PC-3 (cell line): ENCODE measurements around the gene NCF4. TPM values are rescaled to one million over a fixed set of nuclear protein-coding genes. Genes with fewer than 3 reads are reported as not detected.

Experiments
- ATAC-seq: fragments of 200-7000 bp; cut with Tn5 transposase; 2 replicates; pipeline ENCODE4 v1.9.1; 2020; ENCODE audit warnings: mild to moderate bottlenecking, moderate library complexity
- BruUV-seq: library from RNA; stranded (reverse); fragments of 400-500 nt; replicated peaks from 2 replicates; lab custom pipeline; 2021; lab: Mats Ljungman, UMichigan
- CTCF ChIA-PET: fragments of 300-600 bp; sonication (Branson Sonifier 250); formaldehyde crosslinking; loops from one replicate; lab custom pipeline; 2022; ENCODE audit warnings: antibody characterized with exemption; lab: Charles Lee
- POLR2A ChIA-PET: fragments of 300-600 bp; sonication (Branson Sonifier 250); formaldehyde crosslinking; loops from one replicate; lab custom pipeline; 2022; ENCODE audit warnings: antibody characterized with exemption; ENCODE audit not compliant: unreplicated experiment; lab: Charles Lee
- DNase-seq: peaks from one replicate; pipeline ENCODE4 v3.0.0-alpha.2; 2015
- H2AFZ ChIP-seq: fragments of 300-600 bp; sonication (generic); 2 replicates; pipeline ENCODE4 v1.6.0; 2016; ENCODE audit warnings: antibody characterized with exemption, low read length
- H3F3A ChIP-seq: fragments of 300-600 bp; sonication (generic); one replicate; pipeline ENCODE4 v1.6.0; 2017; ENCODE audit warnings: antibody characterized with exemption, low read length, control low read depth, mild to moderate bottlenecking; ENCODE audit not compliant: unreplicated experiment
- H3K27ac ChIP-seq: fragments of 300-600 bp; sonication (generic); 2 replicates; pipeline ENCODE4 v1.5.1; 2016; ENCODE audit warnings: mild to moderate bottlenecking, low read length
- H3K27me3 ChIP-seq: fragments of 300-600 bp; sonication (generic); 2 replicates; pipeline ENCODE4 v1.6.1; 2016; ENCODE audit warnings: low read length, mixed read lengths
- H3K36me3 ChIP-seq: fragments of 300-600 bp; sonication (generic); 2 replicates; pipeline ENCODE4 v1.6.1; 2016; ENCODE audit warnings: low read depth, mixed run types, low read length, mixed read lengths
- H3K4me1 ChIP-seq: fragments of 300-600 bp; sonication (generic); 2 replicates; pipeline ENCODE4 v1.5.1; 2016; ENCODE audit warnings: low read length; ENCODE audit not compliant: insufficient read depth
- H3K4me2 ChIP-seq: fragments of 300-600 bp; sonication (generic); 2 replicates; pipeline ENCODE4 v1.6.0; 2016; ENCODE audit warnings: low read length
- H3K4me3 ChIP-seq: fragments of 300-600 bp; sonication (generic); 2 replicates; pipeline ENCODE4 v1.5.1; 2016; ENCODE audit warnings: mild to moderate bottlenecking, low read length, mixed read lengths
- H3K79me2 ChIP-seq: fragments of 300-600 bp; sonication (generic); 2 replicates; pipeline ENCODE4 v1.6.1; 2017; ENCODE audit warnings: low read length, mixed read lengths
- H3K9ac ChIP-seq: fragments of 300-600 bp; sonication (generic); 2 replicates; pipeline ENCODE4 v1.6.0; 2016; ENCODE audit warnings: mild to moderate bottlenecking, low read length
- H3K9me2 ChIP-seq: fragments of 300-600 bp; sonication (generic); replicated peaks from 2 replicates; pipeline ENCODE4 v1.6.1; 2016; ENCODE audit warnings: mixed run types, low read length, mixed read lengths
- H3K9me3 ChIP-seq: fragments of 300-600 bp; sonication (generic); 2 replicates; pipeline ENCODE4 v1.6.1; 2016; ENCODE audit warnings: low read length, mixed read lengths
- H4K20me1 ChIP-seq: fragments of 300-600 bp; sonication (generic); 2 replicates; pipeline ENCODE4 v1.6.1; 2016; ENCODE audit warnings: low read length, mixed read lengths
- EZH2 ChIP-seq: fragments of 300-600 bp; sonication (generic); IDR thresholded peaks from one replicate; pipeline ENCODE4 v1.6.1; 2017; ENCODE audit warnings: antibody characterized with exemption, mild to moderate bottlenecking, low read length; ENCODE audit not compliant: unreplicated experiment
- EZH2phosphoT487 ChIP-seq: fragments of 300-600 bp; sonication (generic); IDR thresholded peaks from 2 replicates; pipeline ENCODE4 v1.6.1; 2018; ENCODE audit warnings: mild to moderate bottlenecking, antibody characterized with exemption, low read length, borderline replicate concordance
- intact Hi-C: fragments of 100-400 bp; cut with micrococcal nuclease; formaldehyde crosslinking; loops from 2 replicates; pipeline ENCODE4 v1.9.0; 2023
- total RNA-seq: library from RNA; depleted of rRNA; stranded (reverse); fragments of >200 nt; gene quantifications from 2 replicates; pipeline ENCODE4 v1.2.3, GENCODE V29; 2014
- TF ChIP-seq, protein P1 (sequence below): fragments of 300-600 bp; sonication (generic); conservative IDR thresholded peaks from 2 replicates; pipeline ENCODE4 v1.5.1; 2017; ENCODE audit warnings: antibody characterized with exemption, low read depth, mild to moderate bottlenecking, low read length

Gene NCF4
- total RNA-seq, 1 experiment from 2014 or later = 0.47 TPM

DNA sequence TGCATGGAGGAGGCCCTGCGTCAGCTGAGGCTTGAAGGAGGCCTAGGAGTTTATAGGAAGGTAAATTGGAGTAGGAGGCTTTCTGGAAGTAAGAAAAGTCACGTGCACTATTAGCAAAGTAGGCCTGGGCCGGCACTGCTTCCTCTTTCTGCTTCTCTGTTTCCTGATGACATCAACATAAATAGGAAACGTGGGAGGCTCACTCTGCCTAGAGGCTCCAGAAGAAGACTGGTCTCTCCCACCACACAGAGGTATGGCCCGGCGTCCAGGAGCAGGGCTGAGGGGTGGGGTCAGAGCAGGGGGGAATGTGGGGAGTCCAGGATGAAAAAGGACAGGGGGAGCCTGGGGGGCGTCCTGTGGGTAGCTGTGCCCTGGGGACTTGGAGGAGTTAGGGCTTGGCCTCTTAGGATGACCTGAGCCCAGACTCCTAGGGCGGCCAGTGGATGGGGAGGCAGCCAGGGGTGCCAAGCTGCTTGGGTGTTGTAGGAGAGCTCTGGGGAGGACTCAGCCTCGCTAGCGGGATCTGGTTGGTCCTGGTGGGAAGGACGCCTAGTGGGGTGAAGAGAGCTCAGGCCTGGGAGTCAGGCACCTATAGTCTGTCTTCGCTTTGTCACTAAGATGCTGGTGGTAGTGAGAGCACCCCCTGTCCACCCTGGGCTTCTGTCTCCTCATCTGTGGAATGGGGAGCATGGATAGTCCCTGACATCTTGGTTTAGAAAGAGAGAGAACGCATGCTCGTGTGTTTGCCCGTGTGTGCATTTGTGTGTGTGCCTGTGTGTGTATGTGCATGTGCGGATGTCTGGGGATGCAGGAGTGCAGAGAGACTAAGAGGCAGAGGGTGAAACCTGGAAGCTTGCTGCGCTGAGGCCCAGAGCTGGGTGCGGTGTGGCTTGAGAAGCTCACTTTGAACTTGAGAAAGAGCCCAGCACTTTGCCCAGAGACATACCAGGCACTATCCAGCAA lies 52.9 kb downstream of the NCF4 start, which contains the start of gene CSF2RB:
TSS of gene CSF2RB (plus strand) at position 202 of the 963 bp plus-strand sequence. CDS start 8,580 bp downstream, outside the sequence.
- ATAC-seq (no peak), DNase-seq (no peak)
- Histone ChIP-seq H2AFZ (no peak within 1 kb of the TSS), H3K27ac (no peak within 1 kb of the TSS), H3K4me2 (no peak within 1 kb of the TSS), H4K20me1 (no peaks in the 10 kb centered on the region), H3K4me1 (no peaks in the 10 kb centered on the region), H3K9me2 (no peaks in the 10 kb centered on the region), H3K9me3 (no peaks in the 10 kb centered on the region), H3K4me3 (no peak within 1 kb of the TSS), H3F3A (no peaks in the 10 kb centered on the region), H3K79me2 (no peaks in the 10 kb centered on the region), H3K9ac (no peak within 1 kb of the TSS), H3K36me3 (no peaks in the 10 kb centered on the region), H3K27me3 (peaks cover 12% of the 10 kb centered on the region)
- intact Hi-C loops = no loop called here
- no TSS peak for BruUV-seq
- TF ChIP-seq EZH2phosphoT487 = no peak
- no peak for TF ChIP-seq EZH2
- TF ChIP-seq, protein P1, sequence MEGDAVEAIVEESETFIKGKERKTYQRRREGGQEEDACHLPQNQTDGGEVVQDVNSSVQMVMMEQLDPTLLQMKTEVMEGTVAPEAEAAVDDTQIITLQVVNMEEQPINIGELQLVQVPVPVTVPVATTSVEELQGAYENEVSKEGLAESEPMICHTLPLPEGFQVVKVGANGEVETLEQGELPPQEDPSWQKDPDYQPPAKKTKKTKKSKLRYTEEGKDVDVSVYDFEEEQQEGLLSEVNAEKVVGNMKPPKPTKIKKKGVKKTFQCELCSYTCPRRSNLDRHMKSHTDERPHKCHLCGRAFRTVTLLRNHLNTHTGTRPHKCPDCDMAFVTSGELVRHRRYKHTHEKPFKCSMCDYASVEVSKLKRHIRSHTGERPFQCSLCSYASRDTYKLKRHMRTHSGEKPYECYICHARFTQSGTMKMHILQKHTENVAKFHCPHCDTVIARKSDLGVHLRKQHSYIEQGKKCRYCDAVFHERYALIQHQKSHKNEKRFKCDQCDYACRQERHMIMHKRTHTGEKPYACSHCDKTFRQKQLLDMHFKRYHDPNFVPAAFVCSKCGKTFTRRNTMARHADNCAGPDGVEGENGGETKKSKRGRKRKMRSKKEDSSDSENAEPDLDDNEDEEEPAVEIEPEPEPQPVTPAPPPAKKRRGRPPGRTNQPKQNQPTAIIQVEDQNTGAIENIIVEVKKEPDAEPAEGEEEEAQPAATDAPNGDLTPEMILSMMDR = no peak
- ChIA-PET POLR2A (interaction anchor here (0.6 kb wide), 1 partner anchor 41 kb away, joined by 3 read pairs; no protein-coding TSS in a partner anchor), CTCF (no interaction called here)

- Histone ChIP-seq H3K9ac (no peak overlapping the region), H3K27me3 (peaks cover 15% of the 10 kb centered on the region), H3K79me2 (no peaks in the 10 kb centered on the region), H3K4me3 (no peak overlapping the region), H3K4me2 (no peak overlapping the region), H3K27ac (no peak overlapping the region), H2AFZ (no peak overlapping the region), H4K20me1 (no peaks in the 10 kb centered on the region), H3F3A (no peaks in the 10 kb centered on the region), H3K36me3 (no peaks in the 10 kb centered on the region), H3K4me1 (no peaks in the 10 kb centered on the region), H3K9me3 (no peaks in the 10 kb centered on the region), H3K9me2 (no peaks in the 10 kb centered on the region)
- POLR2A ChIA-PET = interaction anchor here (0.6 kb wide), 1 partner anchor 40 kb away, joined by 3 read pairs; no protein-coding TSS in a partner anchor
- TF ChIP-seq, protein P1 = no peak
- TF ChIP-seq EZH2phosphoT487 (no peak), EZH2 (no peak)
- DNase-seq (no peak), ATAC-seq (no peak)
- no TSS peak for BruUV-seq
- CTCF ChIA-PET = no interaction called here
- intact Hi-C loops = no loop called here
Measured at GRCh38 chr22:36914390-36914752, 53.6 kb downstream of the NCF4 start.
